HFFc6 (cell line): Measurements from ENCODE around the gene OR4N5. TPM values are rescaled to one million over a fixed set of nuclear protein-coding genes. Genes with fewer than 3 reads are reported as not detected.
"Not testable (repeated sequence)": the region's sequence is repeated elsewhere in the genome, so short reads cannot be mapped to it uniquely, and the experiment has no call there.

ENCODE experiments used
- DNase-seq: peaks from one replicate; pipeline ENCODE4 v3.0.0-alpha.2; 2018
- H3K27ac Mint-ChIP-seq: 2 replicates; pipeline ENCODE4 v1.8.0; 2020; ENCODE audit warnings: mild to moderate bottlenecking, mixed read lengths
- H3K27me3 Mint-ChIP-seq: 2 replicates; pipeline ENCODE4 v1.8.0; 2021; ENCODE audit warnings: mild to moderate bottlenecking, moderate library complexity, mixed read lengths; ENCODE audit not compliant: insufficient read depth
- H3K36me3 Mint-ChIP-seq: 2 replicates; pipeline ENCODE4 v1.8.0; 2021; ENCODE audit warnings: low read depth, mixed read lengths
- H3K4me1 Mint-ChIP-seq: 2 replicates; pipeline ENCODE4 v1.8.0; 2020; ENCODE audit warnings: low read depth, mixed read lengths
- H3K4me3 Mint-ChIP-seq: 2 replicates; pipeline ENCODE4 v1.8.0; 2020; ENCODE audit warnings: mild to moderate bottlenecking, moderate library complexity, mixed read lengths
- H3K9me3 Mint-ChIP-seq: 2 replicates; pipeline ENCODE4 v1.8.0; 2020; ENCODE audit warnings: mild to moderate bottlenecking, mixed read lengths
- CTCF ChIP-seq: fragments of 200-600 bp; sonication (generic); IDR thresholded peaks from 2 replicates; pipeline ENCODE4 v1.5.0; 2021; ENCODE audit warnings: antibody characterized with exemption, mild to moderate bottlenecking
- long read RNA-seq: library from polyadenylated mRNA; unstranded; transcript quantifications from one replicate; pipeline ENCODE4 v2.0.0, GENCODE V29; 2019
- total RNA-seq, 6 experiments: library from RNA; stranded (reverse); fragmentation: NEBNext Ultra II Directional; extraction: Animal tissue kit (Norgen Biotek cat#: 25700); gene quantifications; 2 replicates in 1 of 6; 3 replicates in 5 of 6; pipeline ENCODE4 v1.2.3, GENCODE V29; 2021

Gene OR4N5
- total RNA-seq: not detected
- long read RNA-seq: 0 reads

GRCh38 chr14:20138520-20138919 lies at the start of gene OR4N5:
TSS of gene OR4N5 (plus strand) at chr14:20138820. CDS start at chr14:20143736, 4,916 bp downstream.
- peaks cover 32% of the 10 kb centered on the region for H3K9me3 Mint-ChIP-seq
- H3K4me1 Mint-ChIP-seq: no peaks in the 10 kb centered on the region
- H3K27me3 Mint-ChIP-seq: no peaks in the 10 kb centered on the region
- H3K4me3 Mint-ChIP-seq: no peak within 1 kb of the TSS
- no peak for DNase-seq
- TF ChIP-seq CTCF: no peak
- H3K36me3 Mint-ChIP-seq: no peaks in the 10 kb centered on the region; the same call in 1 of the 2 replicates
- no peak within 1 kb of the TSS for H3K27ac Mint-ChIP-seq

GRCh38 chr14:20092050-20092449 lies 46.6 kb upstream of the OR4N5 start:
- TF ChIP-seq CTCF: no peak
- Mint-ChIP-seq H3K9me3 (peaks cover 40% of the 10 kb centered on the region), H3K27ac (no peak overlapping the region), H3K4me1 (no peaks in the 10 kb centered on the region), H3K4me3 (no peak overlapping the region), H3K27me3 (no peaks in the 10 kb centered on the region), H3K36me3 (no peaks in the 10 kb centered on the region)
- no peak for DNase-seq

GRCh38 chr14:20093442-20093841 lies 45.2 kb upstream of the OR4N5 start:
- no peaks in the 10 kb centered on the region for H3K27me3 Mint-ChIP-seq
- TF ChIP-seq CTCF: no peak
- no peaks in the 10 kb centered on the region for H3K36me3 Mint-ChIP-seq
- H3K4me1 Mint-ChIP-seq: no peaks in the 10 kb centered on the region
- H3K27ac Mint-ChIP-seq: no peak overlapping the region
- DNase-seq: no peak
- H3K9me3 Mint-ChIP-seq: peaks cover 36% of the 10 kb centered on the region
- H3K4me3 Mint-ChIP-seq: no peak overlapping the region

DNA sequence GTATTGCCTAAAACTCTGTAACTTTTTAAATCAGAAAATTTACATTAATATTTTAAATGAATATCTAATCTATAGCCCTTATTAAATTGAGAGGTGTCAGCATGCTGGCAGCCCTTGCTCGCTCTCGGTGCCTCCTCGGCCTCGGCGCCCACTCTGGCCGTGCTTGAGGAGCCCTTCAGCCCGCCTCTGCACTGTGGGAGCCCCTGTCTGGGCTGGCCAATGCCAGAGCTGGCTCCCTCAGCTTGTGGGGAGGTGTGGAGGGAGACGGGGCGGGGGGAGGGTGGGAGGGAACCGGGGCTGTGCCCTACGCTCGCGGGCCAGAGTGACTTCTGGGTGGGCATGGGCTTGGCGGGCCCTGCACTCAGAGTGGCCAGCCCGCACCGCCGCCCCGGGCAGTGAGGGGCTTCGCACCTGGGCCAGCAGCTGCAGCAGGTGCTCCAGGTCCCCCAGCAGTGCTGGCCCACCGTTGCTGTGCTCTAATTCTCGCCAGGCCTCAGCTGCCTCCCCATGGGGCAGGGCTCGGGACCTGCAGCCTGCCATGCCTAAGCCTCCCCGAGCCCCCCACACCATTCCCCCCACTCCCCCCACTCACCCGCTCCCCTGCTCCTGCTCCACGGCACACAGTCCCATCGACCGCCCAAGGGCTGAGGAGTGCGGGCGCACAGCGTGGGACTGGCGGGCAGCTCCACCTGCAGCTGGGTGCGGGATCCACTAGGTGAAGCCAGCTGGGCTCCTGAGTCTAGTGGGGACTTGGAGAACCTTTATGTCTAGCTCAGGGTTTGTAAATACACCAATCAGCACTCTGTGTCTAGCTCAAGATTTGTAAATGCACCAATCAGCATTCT lies 39.5 kb upstream of the OR4N5 start:
- not testable (repeated sequence) for H3K27ac Mint-ChIP-seq, H3K36me3 Mint-ChIP-seq, H3K4me1 Mint-ChIP-seq, H3K27me3 Mint-ChIP-seq, H3K4me3 Mint-ChIP-seq, DNase-seq
- H3K9me3 Mint-ChIP-seq: peaks cover 19% of the 10 kb centered on the region

DNA sequence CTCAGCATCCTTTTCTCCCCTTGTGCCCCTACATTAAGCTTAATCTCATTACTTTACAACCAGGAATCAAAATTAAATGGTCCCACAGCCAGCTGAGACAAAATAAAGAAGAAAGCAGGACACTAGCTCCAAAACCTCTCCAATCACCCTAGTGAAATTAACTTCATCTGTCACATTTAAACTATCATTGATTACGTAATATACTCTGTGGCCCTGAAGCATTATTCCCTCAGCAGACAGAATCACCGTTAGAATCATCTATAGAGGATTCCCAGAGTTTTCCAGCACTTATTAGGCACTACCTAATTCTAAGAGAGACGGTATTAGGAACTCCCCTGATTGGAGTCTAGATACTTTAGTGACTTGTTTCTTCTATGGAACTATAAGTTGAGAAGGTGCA lies 28.2 kb upstream of the OR4N5 start, which contains the start of gene OR4K17:
TSS of gene OR4K17 (plus strand) at position 302 of the 400 bp plus-strand sequence. CDS start 6,761 bp downstream, outside the sequence.
- Mint-ChIP-seq H3K27me3 (no peaks in the 10 kb centered on the region), H3K4me3 (no peak within 1 kb of the TSS), H3K36me3 (no peaks in the 10 kb centered on the region), H3K9me3 (peaks cover 34% of the 10 kb centered on the region), H3K27ac (no peak within 1 kb of the TSS), H3K4me1 (no peaks in the 10 kb centered on the region)
- no peak for DNase-seq
- no peak for TF ChIP-seq CTCF

GRCh38 chr14:20112321-20112720 lies 26.3 kb upstream of the OR4N5 start:
- TF ChIP-seq CTCF: no peak
- no peak for DNase-seq
- H3K27ac Mint-ChIP-seq: no peak overlapping the region
- peaks cover 37% of the 10 kb centered on the region for H3K9me3 Mint-ChIP-seq
- H3K27me3 Mint-ChIP-seq: no peaks in the 10 kb centered on the region
- no peaks in the 10 kb centered on the region for H3K4me1 Mint-ChIP-seq
- H3K4me3 Mint-ChIP-seq: no peak overlapping the region
- no peaks in the 10 kb centered on the region for H3K36me3 Mint-ChIP-seq
